ENCODE results near the gene RIPOR3.

Gene RIPOR3

GRCh38 chr20:50561379-50562078 lies 129.8 kb downstream of the RIPOR3 start:
- H3K9me3 ChIP-seq (ENCODE audit: control insufficient read depth, low read length), result no peaks in the 10 kb centered on the region
- 16% methylated on average over 14 of the region's 17 CpGs for WGBS
- H3K27me3 ChIP-seq (ENCODE audit: control insufficient read depth in 1 of 2, insufficient read depth in 1 of 2, low read length in 2 of 2), result no peaks in the 10 kb centered on the region
- peaks cover 31% of the 10 kb centered on the region for H3K4me1 ChIP-seq (ENCODE audit: control insufficient read depth, insufficient read depth, low read depth, low read length)
- H2BK120ac ChIP-seq (ENCODE audit: low read depth, low read length), result peak overlapping the region; percentile 42
- H3K4me2 ChIP-seq (ENCODE audit: low read length, poor library complexity, severe bottlenecking), result peak overlapping the region; percentile 71
- no peak overlapping the region for H4K91ac ChIP-seq (ENCODE audit: low read length)
- H4K8ac ChIP-seq (ENCODE audit: low read length), result no peak overlapping the region
- H3K79me1 ChIP-seq (replicated peaks; ENCODE audit: low read length, poor library complexity, severe bottlenecking), result peaks cover 14% of the 10 kb centered on the region
- H3K4me3 ChIP-seq (ENCODE audit: insufficient read depth in 1 of 2, low read depth in 1 of 2, low read length in 2 of 2), result no peak overlapping the region
- peaks cover 22 to 58% of the 10 kb centered on the region in 2 experiments for H3K36me3 ChIP-seq (ENCODE audit: control insufficient read depth in 1 of 2, insufficient read depth in 2 of 2, low read depth in 1 of 2, low read length in 2 of 2)
- H2BK15ac ChIP-seq (ENCODE audit: low read depth, poor library complexity, severe bottlenecking), result no peak overlapping the region
- H3K18ac ChIP-seq (ENCODE audit: low read depth in 1 of 2, low read length in 2 of 2), result peak overlapping the region; percentile 89 to 90
- DNase-seq, result peak; percentile 99
- peak overlapping the region in 1 of 2 experiments; percentile 94 for H3K4ac ChIP-seq (ENCODE audit: low read depth in 1 of 2, low read length in 2 of 2)
- H3K9ac ChIP-seq (ENCODE audit: low read length), result peak overlapping the region; percentile 46
- no peak overlapping the region for H3K23ac ChIP-seq (ENCODE audit: low read length in 2 of 2)
- H3K27ac ChIP-seq (ENCODE audit: low read length, poor library complexity, severe bottlenecking), result peak overlapping the region; percentile 97
- no peak overlapping the region for H2AFZ ChIP-seq (ENCODE audit: low read depth, low read length)
- H2BK5ac ChIP-seq (ENCODE audit: low read depth, low read length, poor library complexity, severe bottlenecking), result peak overlapping the region; percentile 81
- H3K14ac ChIP-seq (ENCODE audit: low read length in 2 of 2), result no peak overlapping the region
- peak overlapping the region; percentile 68 to 89 for H2BK12ac ChIP-seq (ENCODE audit: low read length in 2 of 2)
- H2AK5ac ChIP-seq (ENCODE audit: low read length, severe bottlenecking), result peak overlapping the region; percentile 96

DNA sequence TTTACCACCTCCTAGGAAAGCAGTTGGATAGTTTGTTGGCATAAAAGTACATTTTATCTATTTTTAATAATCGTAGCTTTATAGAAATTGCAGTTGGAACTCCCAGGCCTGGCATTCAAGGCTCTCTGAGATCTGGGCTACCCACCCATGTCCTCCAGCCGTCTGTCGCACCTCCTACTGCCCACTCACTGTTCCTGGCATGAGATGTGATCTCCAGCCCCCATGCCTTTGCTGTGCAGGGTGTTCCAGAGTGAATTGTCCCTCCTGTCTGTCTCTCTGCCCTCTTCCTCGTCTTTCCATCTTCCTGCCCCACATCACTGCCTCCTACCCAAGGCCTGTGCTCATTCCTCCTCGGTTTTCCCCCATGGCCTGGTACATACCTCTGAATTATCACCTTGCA lies 130.5 kb downstream of the RIPOR3 start:
- peak overlapping the region; percentile 77 for H2BK15ac ChIP-seq (ENCODE audit: low read depth, poor library complexity, severe bottlenecking)
- peak overlapping the region; percentile 91 for H4K8ac ChIP-seq (ENCODE audit: low read length)
- peak overlapping the region; percentile 93 for H2AK5ac ChIP-seq (ENCODE audit: low read length, severe bottlenecking)
- no peak overlapping the region for H3K4me3 ChIP-seq (ENCODE audit: insufficient read depth in 1 of 2, low read depth in 1 of 2, low read length in 2 of 2)
- peak overlapping the region; percentile 84 to 90 for H3K18ac ChIP-seq (ENCODE audit: low read depth in 1 of 2, low read length in 2 of 2)
- H3K27ac ChIP-seq (ENCODE audit: low read length, poor library complexity, severe bottlenecking), result peak overlapping the region; percentile 96
- peak overlapping the region in 1 of 2 experiments; percentile 39 for H3K14ac ChIP-seq (ENCODE audit: low read length in 2 of 2)
- H3K4me1 ChIP-seq (ENCODE audit: control insufficient read depth, insufficient read depth, low read depth, low read length), result peaks cover 29% of the 10 kb centered on the region
- peak overlapping the region in 1 of 2 experiments; percentile 6 for H3K23ac ChIP-seq (ENCODE audit: low read length in 2 of 2)
- H3K4ac ChIP-seq (ENCODE audit: low read depth in 1 of 2, low read length in 2 of 2), result peak overlapping the region; percentile 19 to 94
- 89% methylated on average over 5 of the region's 5 CpGs for WGBS
- H2BK5ac ChIP-seq (ENCODE audit: low read depth, low read length, poor library complexity, severe bottlenecking), result peak overlapping the region; percentile 77
- no peaks in the 10 kb centered on the region for H3K27me3 ChIP-seq (ENCODE audit: control insufficient read depth in 1 of 2, insufficient read depth in 1 of 2, low read length in 2 of 2)
- H3K4me2 ChIP-seq (ENCODE audit: low read length, poor library complexity, severe bottlenecking), result no peak overlapping the region
- no peak overlapping the region for H2BK120ac ChIP-seq (ENCODE audit: low read depth, low read length)
- no peak overlapping the region for H2AFZ ChIP-seq (ENCODE audit: low read depth, low read length)
- H3K9me3 ChIP-seq (ENCODE audit: control insufficient read depth, low read length), result no peaks in the 10 kb centered on the region
- H3K9ac ChIP-seq (ENCODE audit: low read length), result peak overlapping the region; percentile 46
- H4K91ac ChIP-seq (ENCODE audit: low read length), result peak overlapping the region; percentile 87
- no peak for DNase-seq
- peaks cover 15 to 51% of the 10 kb centered on the region in 2 experiments for H3K36me3 ChIP-seq (ENCODE audit: control insufficient read depth in 1 of 2, insufficient read depth in 2 of 2, low read depth in 1 of 2, low read length in 2 of 2)
- peaks cover 8% of the 10 kb centered on the region for H3K79me1 ChIP-seq (replicated peaks; ENCODE audit: low read length, poor library complexity, severe bottlenecking)
- H2BK12ac ChIP-seq (ENCODE audit: low read length in 2 of 2), result peak overlapping the region; percentile 51 to 73

- Histone ChIP-seq H2BK5ac (ENCODE audit: low read depth, low read length, poor library complexity, severe bottlenecking) (peak overlapping the region; percentile 39), H2AK5ac (ENCODE audit: low read length, severe bottlenecking) (peak overlapping the region; percentile 93), H3K4me1 (ENCODE audit: control insufficient read depth, insufficient read depth, low read depth, low read length) (peaks cover 26% of the 10 kb centered on the region), H3K4me2 (ENCODE audit: low read length, poor library complexity, severe bottlenecking) (no peak overlapping the region), H2BK12ac (ENCODE audit: low read length in 2 of 2) (peak overlapping the region; percentile 49 to 83), H3K18ac (ENCODE audit: low read depth in 1 of 2, low read length in 2 of 2) (peak overlapping the region; percentile 37 to 51), H3K23ac (ENCODE audit: low read length in 2 of 2) (no peak overlapping the region), H3K27ac (ENCODE audit: low read length, poor library complexity, severe bottlenecking) (peak overlapping the region; percentile 75), H3K4ac (ENCODE audit: low read depth in 1 of 2, low read length in 2 of 2) (no peak overlapping the region), H3K79me1 (replicated peaks; ENCODE audit: low read length, poor library complexity, severe bottlenecking) (peaks cover 6% of the 10 kb centered on the region), H2BK15ac (ENCODE audit: low read depth, poor library complexity, severe bottlenecking) (no peak overlapping the region), H3K36me3 (ENCODE audit: control insufficient read depth in 1 of 2, insufficient read depth in 2 of 2, low read depth in 1 of 2, low read length in 2 of 2) (peaks cover 14 to 43% of the 10 kb centered on the region in 2 experiments), H3K14ac (ENCODE audit: low read length in 2 of 2) (peak overlapping the region in 1 of 2 experiments; percentile 84), H3K4me3 (ENCODE audit: insufficient read depth in 1 of 2, low read depth in 1 of 2, low read length in 2 of 2) (no peak overlapping the region), H2AFZ (ENCODE audit: low read depth, low read length) (no peak overlapping the region), H3K27me3 (ENCODE audit: control insufficient read depth in 1 of 2, insufficient read depth in 1 of 2, low read length in 2 of 2) (no peaks in the 10 kb centered on the region), H2BK120ac (ENCODE audit: low read depth, low read length) (no peak overlapping the region), H3K9me3 (ENCODE audit: control insufficient read depth, low read length) (no peaks in the 10 kb centered on the region), H3K9ac (ENCODE audit: low read length) (peak overlapping the region; percentile 46), H4K8ac (ENCODE audit: low read length) (no peak overlapping the region), H4K91ac (ENCODE audit: low read length) (no peak overlapping the region)
- 96% methylated on average over 7 of the region's 8 CpGs for WGBS
- no peak for DNase-seq
Observed at GRCh38 chr20:50559856-50560638, 131.3 kb downstream of the RIPOR3 start.

GRCh38 chr20:50559149-50559548 lies 132.2 kb downstream of the RIPOR3 start:
- DNase-seq, result no peak
- Histone ChIP-seq H3K9ac (ENCODE audit: low read length) (no peak overlapping the region), H3K23ac (ENCODE audit: low read length in 2 of 2) (no peak overlapping the region), H2BK15ac (ENCODE audit: low read depth, poor library complexity, severe bottlenecking) (no peak overlapping the region), H2BK12ac (ENCODE audit: low read length in 2 of 2) (no peak overlapping the region), H3K27ac (ENCODE audit: low read length, poor library complexity, severe bottlenecking) (peak overlapping the region; percentile 12), H3K14ac (ENCODE audit: low read length in 2 of 2) (no peak overlapping the region), H3K4me2 (ENCODE audit: low read length, poor library complexity, severe bottlenecking) (no peak overlapping the region), H4K8ac (ENCODE audit: low read length) (no peak overlapping the region), H4K91ac (ENCODE audit: low read length) (no peak overlapping the region), H2BK120ac (ENCODE audit: low read depth, low read length) (no peak overlapping the region), H2BK5ac (ENCODE audit: low read depth, low read length, poor library complexity, severe bottlenecking) (no peak overlapping the region), H2AFZ (ENCODE audit: low read depth, low read length) (no peak overlapping the region), H3K18ac (ENCODE audit: low read depth in 1 of 2, low read length in 2 of 2) (no peak overlapping the region), H3K4me1 (ENCODE audit: control insufficient read depth, insufficient read depth, low read depth, low read length) (peaks cover 26% of the 10 kb centered on the region), H3K4ac (ENCODE audit: low read depth in 1 of 2, low read length in 2 of 2) (no peak overlapping the region), H3K4me3 (ENCODE audit: insufficient read depth in 1 of 2, low read depth in 1 of 2, low read length in 2 of 2) (no peak overlapping the region), H3K27me3 (ENCODE audit: control insufficient read depth in 1 of 2, insufficient read depth in 1 of 2, low read length in 2 of 2) (no peaks in the 10 kb centered on the region), H3K36me3 (ENCODE audit: control insufficient read depth in 1 of 2, insufficient read depth in 2 of 2, low read depth in 1 of 2, low read length in 2 of 2) (peaks cover 14 to 36% of the 10 kb centered on the region in 2 experiments), H3K9me3 (ENCODE audit: control insufficient read depth, low read length) (no peaks in the 10 kb centered on the region), H3K79me1 (replicated peaks; ENCODE audit: low read length, poor library complexity, severe bottlenecking) (peaks cover 7% of the 10 kb centered on the region), H2AK5ac (ENCODE audit: low read length, severe bottlenecking) (peak overlapping the region; percentile 55)
- 98% methylated on average over 4 of the region's 6 CpGs for WGBS

All from mesenchymal stem cell (in vitro differentiated cells and primary cell).